CD4-positive, alpha-beta T cell treated with Interleukin-6 at 100 ng/mL for 8 hours (primary cell): ENCODE results near the gene TIGAR.

Experiments used
- DNase-seq: peaks from one replicate; pipeline ENCODE4 v3.0.0-alpha.2; 2020; ENCODE audit warnings: mixed read lengths, low spot score

The TIGAR gene

GRCh38 chr12:4282892-4283511 is 38.0 kb upstream of the TIGAR start:
- DNase-seq, result no peak

GRCh38 chr12:4283512-4284255 is 37.3 kb upstream of the TIGAR start:
- no peak for DNase-seq

GRCh38 chr12:4284306-4284705 is 36.7 kb upstream of the TIGAR start:
- no peak for DNase-seq

GRCh38 chr12:4285070-4285469 is 35.9 kb upstream of the TIGAR start:
- DNase-seq, result no peak

GRCh38 chr12:4286228-4286627 is 34.8 kb upstream of the TIGAR start:
- no peak for DNase-seq

GRCh38 chr12:4286771-4287317 is 34.2 kb upstream of the TIGAR start:
- DNase-seq, result no peak

- no peak for DNase-seq
Measured at GRCh38 chr12:4287325-4288211, 33.4 kb upstream of the TIGAR start.

- DNase-seq, result no peak
Measured at GRCh38 chr12:4288296-4289131, 32.5 kb upstream of the TIGAR start.

- DNase-seq, result no peak
Measured at GRCh38 chr12:4289231-4289878, 31.7 kb upstream of the TIGAR start.

- no peak for DNase-seq
Measured at GRCh38 chr12:4289998-4290790, 30.8 kb upstream of the TIGAR start.

- DNase-seq, result no peak
Measured at GRCh38 chr12:4292341-4293073, 28.5 kb upstream of the TIGAR start.

GRCh38 chr12:4293299-4293965 is 27.6 kb upstream of the TIGAR start:
- no peak for DNase-seq

- DNase-seq, result no peak
Measured at GRCh38 chr12:4293966-4294505, 27.0 kb upstream of the TIGAR start.

GRCh38 chr12:4296751-4297150 is 24.3 kb upstream of the TIGAR start:
- DNase-seq, result no peak

GRCh38 chr12:4297617-4298016 is 23.4 kb upstream of the TIGAR start:
- no peak for DNase-seq

GRCh38 chr12:4300883-4301282 is 20.1 kb upstream of the TIGAR start:
- DNase-seq, result no peak

GRCh38 chr12:4301932-4302501 is 19.0 kb upstream of the TIGAR start:
- DNase-seq, result no peak

- no peak for DNase-seq
Measured at GRCh38 chr12:4302881-4303280, 18.1 kb upstream of the TIGAR start.
